ENCODE measurements around the gene TAB3. TPM values are rescaled to one million over a fixed set of nuclear protein-coding genes. Genes with fewer than 3 reads are reported as not detected.

The TAB3 gene
- 12.3 TPM for total RNA-seq
- long read RNA-seq, partial matches to known transcripts: 0 of 3 reads
- long read RNA-seq, other reads (novel, unspliced or antisense): 3 of 3 reads

- intact Hi-C loops (cut with DNase I): no loop called here
- peak; percentile 95 for DNase-seq
- ATAC-seq (ENCODE audit: poor library complexity): peak; percentile 97
Measured at GRCh38 chrX:30889147-30890140, at the start of gene TAB3. TSS of gene TAB3 (minus strand) at chrX:30889254. CDS start at chrX:30859588, 29,666 bp downstream.

GRCh38 chrX:30938295-30938694 is 49.2 kb upstream of the TAB3 start:
- ATAC-seq (ENCODE audit: poor library complexity) (no peak), DNase-seq (no peak)

GRCh38 chrX:30935985-30936384 is 46.9 kb upstream of the TAB3 start:
- DNase-seq: no peak
- intact Hi-C loops (cut with DNase I): no loop called here
- ATAC-seq (ENCODE audit: poor library complexity): no peak

More at GRCh38 chrX:30938295-30938694, 49.2 kb upstream of the TAB3 start:
- intact Hi-C loops (cut with DNase I): no loop called here

GRCh38 chrX:30931920-30932319 is 42.9 kb upstream of the TAB3 start:
- intact Hi-C loops (cut with DNase I): no loop called here
- ATAC-seq (ENCODE audit: poor library complexity) (no peak), DNase-seq (no peak)

GRCh38 chrX:30930679-30931078 is 41.6 kb upstream of the TAB3 start:
- DNase-seq: no peak
- intact Hi-C loops (cut with DNase I): no loop called here
- ATAC-seq (ENCODE audit: poor library complexity): no peak

GRCh38 chrX:30930143-30930542 is 41.1 kb upstream of the TAB3 start:
- intact Hi-C loops (cut with DNase I): no loop called here
- ATAC-seq (ENCODE audit: poor library complexity) (no peak), DNase-seq (no peak)

GRCh38 chrX:30920271-30920670 is 31.2 kb upstream of the TAB3 start:
- intact Hi-C loops (cut with DNase I): no loop called here
- DNase-seq (no peak), ATAC-seq (ENCODE audit: poor library complexity) (no peak)

- intact Hi-C loops (cut with DNase I): no loop called here
- DNase-seq: no peak
- no peak for ATAC-seq (ENCODE audit: poor library complexity)
Measured at GRCh38 chrX:30918480-30918879, 29.4 kb upstream of the TAB3 start.

GRCh38 chrX:30913492-30913891 is 24.4 kb upstream of the TAB3 start:
- no peak for ATAC-seq (ENCODE audit: poor library complexity)
- intact Hi-C loops (cut with DNase I): no loop called here
- DNase-seq: no peak

- intact Hi-C loops (cut with DNase I): no loop called here
- ATAC-seq (ENCODE audit: poor library complexity): no peak
- DNase-seq: no peak
Measured at GRCh38 chrX:30910124-30910860, 21.2 kb upstream of the TAB3 start.

GRCh38 chrX:30906726-30907125 is 17.7 kb upstream of the TAB3 start:
- intact Hi-C loops (cut with DNase I): no loop called here
- ATAC-seq (ENCODE audit: poor library complexity) (no peak), DNase-seq (no peak)

- no peak for DNase-seq
- intact Hi-C loops (cut with DNase I): no loop called here
- no peak for ATAC-seq (ENCODE audit: poor library complexity)
Measured at GRCh38 chrX:30905321-30905720, 16.3 kb upstream of the TAB3 start.

- DNase-seq (no peak), ATAC-seq (ENCODE audit: poor library complexity) (no peak)
- intact Hi-C loops (cut with DNase I): no loop called here
Measured at GRCh38 chrX:30904632-30905031, 15.6 kb upstream of the TAB3 start.

GRCh38 chrX:30904186-30904585 is 15.1 kb upstream of the TAB3 start:
- intact Hi-C loops (cut with DNase I): no loop called here
- ATAC-seq (ENCODE audit: poor library complexity) (no peak), DNase-seq (no peak)

GRCh38 chrX:30900227-30900626 is 11.2 kb upstream of the TAB3 start:
- no peak for DNase-seq
- no peak for ATAC-seq (ENCODE audit: poor library complexity)
- intact Hi-C loops (cut with DNase I): no loop called here

- ATAC-seq (ENCODE audit: poor library complexity): no peak
Measured at GRCh38 chrX:30898886-30899285, 9.8 kb upstream of the TAB3 start.

GRCh38 chrX:30895370-30895769 is 6.3 kb upstream of the TAB3 start:
- DNase-seq (no peak), ATAC-seq (ENCODE audit: poor library complexity) (no peak)
- intact Hi-C loops (cut with DNase I): no loop called here

More at GRCh38 chrX:30898886-30899285, 9.8 kb upstream of the TAB3 start:
- DNase-seq: no peak
- intact Hi-C loops (cut with DNase I): no loop called here

GRCh38 chrX:30893206-30893605 is 4.2 kb upstream of the TAB3 start:
- ATAC-seq (ENCODE audit: poor library complexity): no peak
- intact Hi-C loops (cut with DNase I): no loop called here
- DNase-seq: no peak

- no peak for ATAC-seq (ENCODE audit: poor library complexity)
- no peak for DNase-seq
- intact Hi-C loops (cut with DNase I): no loop called here
Measured at GRCh38 chrX:30892591-30892990, 3.5 kb upstream of the TAB3 start.

Data from Right ventricle myocardium superior (tissue), 1 donor.